ENCODE data around the gene GRIK1. TPM values are rescaled to one million over a fixed set of nuclear protein-coding genes. Genes with fewer than 3 reads are reported as not detected.

GRIK1 gene
- total RNA-seq, 1 donor from 2014 or later, result 0.39 TPM

DNA sequence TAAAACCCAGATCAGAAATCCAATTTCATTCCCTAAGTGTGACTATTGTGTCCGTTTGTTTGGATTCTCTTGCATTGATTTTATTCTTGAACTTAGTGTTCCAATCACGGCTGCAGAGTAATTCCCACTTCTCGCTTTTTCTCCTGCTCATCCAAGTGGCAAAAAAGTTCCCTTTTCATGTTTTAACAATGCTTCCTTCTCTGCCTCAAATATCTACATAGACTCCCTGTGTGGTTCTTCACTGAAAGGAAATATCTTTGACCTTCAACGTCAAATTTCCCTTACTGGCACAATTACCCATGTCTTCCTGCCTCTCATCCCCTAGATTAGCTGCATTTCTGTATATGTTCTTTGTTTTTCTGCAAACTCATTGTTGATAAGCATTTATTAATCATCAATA is 335.7 kb downstream of the GRIK1 start:
- Mint-ChIP-seq H3K36me3 (ENCODE audit: unreplicated experiment) (no peaks in the 10 kb centered on the region), H3K27ac (ENCODE audit: unreplicated experiment) (no peak overlapping the region), H3K9me3 (ENCODE audit: unreplicated experiment) (peaks cover 1% of the 10 kb centered on the region), H3K27me3 (ENCODE audit: unreplicated experiment) (no peaks in the 10 kb centered on the region), H3K4me3 (ENCODE audit: unreplicated experiment) (no peak overlapping the region), H3K4me1 (ENCODE audit: low read depth, unreplicated experiment) (no peaks in the 10 kb centered on the region)
- TF ChIP-seq, protein P1, sequence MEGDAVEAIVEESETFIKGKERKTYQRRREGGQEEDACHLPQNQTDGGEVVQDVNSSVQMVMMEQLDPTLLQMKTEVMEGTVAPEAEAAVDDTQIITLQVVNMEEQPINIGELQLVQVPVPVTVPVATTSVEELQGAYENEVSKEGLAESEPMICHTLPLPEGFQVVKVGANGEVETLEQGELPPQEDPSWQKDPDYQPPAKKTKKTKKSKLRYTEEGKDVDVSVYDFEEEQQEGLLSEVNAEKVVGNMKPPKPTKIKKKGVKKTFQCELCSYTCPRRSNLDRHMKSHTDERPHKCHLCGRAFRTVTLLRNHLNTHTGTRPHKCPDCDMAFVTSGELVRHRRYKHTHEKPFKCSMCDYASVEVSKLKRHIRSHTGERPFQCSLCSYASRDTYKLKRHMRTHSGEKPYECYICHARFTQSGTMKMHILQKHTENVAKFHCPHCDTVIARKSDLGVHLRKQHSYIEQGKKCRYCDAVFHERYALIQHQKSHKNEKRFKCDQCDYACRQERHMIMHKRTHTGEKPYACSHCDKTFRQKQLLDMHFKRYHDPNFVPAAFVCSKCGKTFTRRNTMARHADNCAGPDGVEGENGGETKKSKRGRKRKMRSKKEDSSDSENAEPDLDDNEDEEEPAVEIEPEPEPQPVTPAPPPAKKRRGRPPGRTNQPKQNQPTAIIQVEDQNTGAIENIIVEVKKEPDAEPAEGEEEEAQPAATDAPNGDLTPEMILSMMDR (IDR thresholded peaks at IDR 0.05; ENCODE audit: partially characterized antibody, unreplicated experiment), result no peak
- no peak for DNase-seq

DNA sequence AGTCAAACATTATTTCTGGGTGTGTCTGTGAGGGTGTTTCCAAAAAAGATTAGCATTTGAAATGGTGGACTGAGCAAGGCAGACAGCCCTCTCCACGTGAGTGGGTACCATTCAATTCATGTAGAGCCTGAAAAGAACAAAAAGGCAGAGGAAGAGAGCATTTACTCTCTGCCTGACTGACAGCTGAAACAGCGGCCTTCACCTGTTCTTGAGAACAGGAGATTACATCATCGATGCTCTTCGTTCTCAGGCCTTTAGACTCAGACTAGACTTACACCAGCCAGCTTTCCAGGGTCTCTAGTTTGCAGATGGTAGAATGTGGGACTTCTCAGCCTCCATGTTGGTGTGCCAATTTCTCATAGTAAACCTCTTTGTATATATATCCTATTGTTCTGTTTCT is 338.7 kb downstream of the GRIK1 start:
- DNase-seq, result no peak
- H3K27me3 Mint-ChIP-seq (ENCODE audit: unreplicated experiment), result no peaks in the 10 kb centered on the region
- TF ChIP-seq, protein P1 (IDR thresholded peaks at IDR 0.05; ENCODE audit: partially characterized antibody, unreplicated experiment), result no peak
- H3K4me1 Mint-ChIP-seq (ENCODE audit: low read depth, unreplicated experiment), result peaks cover 6% of the 10 kb centered on the region
- no peak overlapping the region for H3K4me3 Mint-ChIP-seq (ENCODE audit: unreplicated experiment)
- no peak overlapping the region for H3K27ac Mint-ChIP-seq (ENCODE audit: unreplicated experiment)
- peaks cover 1% of the 10 kb centered on the region for H3K9me3 Mint-ChIP-seq (ENCODE audit: unreplicated experiment)
- no peaks in the 10 kb centered on the region for H3K36me3 Mint-ChIP-seq (ENCODE audit: unreplicated experiment)

DNA sequence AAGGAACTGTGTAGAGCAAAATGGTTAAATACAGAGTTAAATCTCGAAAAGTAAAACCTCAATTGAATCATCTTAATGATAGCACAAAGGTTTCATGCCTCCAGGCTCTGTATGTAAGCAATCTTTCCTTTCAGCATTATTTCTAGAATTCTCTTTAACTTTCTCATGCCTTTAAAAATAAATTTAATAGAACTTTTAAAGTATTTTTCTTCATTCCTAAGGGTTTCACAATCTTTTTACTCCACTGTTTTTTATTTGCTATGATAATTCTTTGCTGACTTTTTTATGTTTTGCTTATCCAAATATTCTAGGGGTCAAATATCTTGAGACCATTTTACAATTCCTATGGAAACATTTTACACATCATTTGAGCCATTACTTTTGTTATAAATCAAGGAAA is 353.1 kb downstream of the GRIK1 start:
- Mint-ChIP-seq H3K27ac (ENCODE audit: unreplicated experiment) (no peak overlapping the region), H3K9me3 (ENCODE audit: unreplicated experiment) (no peaks in the 10 kb centered on the region), H3K27me3 (ENCODE audit: unreplicated experiment) (no peaks in the 10 kb centered on the region), H3K4me1 (ENCODE audit: low read depth, unreplicated experiment) (peaks cover 16% of the 10 kb centered on the region), H3K36me3 (ENCODE audit: unreplicated experiment) (no peaks in the 10 kb centered on the region), H3K4me3 (ENCODE audit: unreplicated experiment) (no peak overlapping the region)
- no peak for DNase-seq
- TF ChIP-seq, protein P1 (IDR thresholded peaks at IDR 0.05; ENCODE audit: partially characterized antibody, unreplicated experiment), result no peak

DNA sequence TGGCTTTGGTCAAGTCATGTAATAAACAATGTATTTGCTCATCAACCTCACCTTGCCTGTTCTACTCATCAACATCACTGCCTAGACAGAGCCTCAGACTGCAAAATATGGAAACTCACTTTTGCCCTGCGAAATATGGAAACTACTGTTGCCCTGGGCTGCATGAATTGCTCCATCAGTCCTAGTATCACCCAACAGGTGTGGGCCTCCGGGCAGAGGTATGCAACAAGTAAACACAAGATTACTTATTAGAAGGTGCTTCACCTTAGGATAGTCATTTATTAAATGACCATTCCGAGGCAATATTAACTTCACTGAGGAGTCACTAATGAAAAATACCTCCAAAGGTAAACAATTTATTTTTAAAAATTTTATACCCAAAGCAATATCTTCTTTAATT is 354.3 kb downstream of the GRIK1 start:
- H3K9me3 Mint-ChIP-seq (ENCODE audit: unreplicated experiment), result no peaks in the 10 kb centered on the region
- DNase-seq, result no peak
- no peak overlapping the region for H3K27ac Mint-ChIP-seq (ENCODE audit: unreplicated experiment)
- H3K4me3 Mint-ChIP-seq (ENCODE audit: unreplicated experiment), result no peak overlapping the region
- peaks cover 17% of the 10 kb centered on the region for H3K4me1 Mint-ChIP-seq (ENCODE audit: low read depth, unreplicated experiment)
- TF ChIP-seq, protein P1 (IDR thresholded peaks at IDR 0.05; ENCODE audit: partially characterized antibody, unreplicated experiment), result no peak
- H3K27me3 Mint-ChIP-seq (ENCODE audit: unreplicated experiment), result no peaks in the 10 kb centered on the region
- no peaks in the 10 kb centered on the region for H3K36me3 Mint-ChIP-seq (ENCODE audit: unreplicated experiment)

DNA sequence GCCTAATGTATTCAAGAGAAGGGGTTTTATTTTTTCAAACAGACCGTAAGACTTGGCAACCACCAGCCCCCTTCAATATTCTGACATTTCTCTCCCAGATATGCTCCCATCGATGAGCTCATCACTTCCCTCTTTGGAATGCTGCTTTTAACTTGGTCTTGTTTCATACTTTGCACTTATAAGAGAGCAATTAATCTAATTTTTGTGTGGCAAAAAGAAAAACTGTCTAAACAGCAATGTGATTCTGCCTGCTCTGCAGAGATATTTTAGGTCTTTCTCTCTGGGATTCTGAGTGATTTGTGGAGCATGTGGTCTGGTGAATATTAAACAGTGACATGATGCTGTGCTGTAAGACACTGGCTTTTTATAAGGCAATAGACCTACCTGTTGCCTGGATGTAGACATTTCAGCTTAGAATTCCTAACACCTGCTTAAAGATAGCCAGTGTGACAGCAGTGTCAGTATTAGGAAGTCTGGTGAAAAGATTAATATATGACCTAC is 356.3 kb downstream of the GRIK1 start:
- Mint-ChIP-seq H3K4me1 (ENCODE audit: low read depth, unreplicated experiment) (peaks cover 17% of the 10 kb centered on the region), H3K9me3 (ENCODE audit: unreplicated experiment) (no peaks in the 10 kb centered on the region), H3K27ac (ENCODE audit: unreplicated experiment) (no peak overlapping the region), H3K36me3 (ENCODE audit: unreplicated experiment) (no peaks in the 10 kb centered on the region), H3K27me3 (ENCODE audit: unreplicated experiment) (no peaks in the 10 kb centered on the region), H3K4me3 (ENCODE audit: unreplicated experiment) (no peak overlapping the region)
- DNase-seq, result no peak
- TF ChIP-seq, protein P1 (IDR thresholded peaks at IDR 0.05; ENCODE audit: partially characterized antibody, unreplicated experiment), result no peak
